Calu3 (cell line): ENCODE data around the gene RNF150. TPM values are rescaled to one million over a fixed set of nuclear protein-coding genes. Genes with fewer than 3 reads are reported as not detected.

Experiments
- BruUV-seq: library from RNA; stranded (reverse); fragments of 400-500 nt; replicated peaks from 2 replicates; lab custom pipeline; 2021; lab: Mats Ljungman, UMichigan
- CTCF ChIA-PET: fragments of 300-600 bp; sonication (Branson Sonifier 250); formaldehyde crosslinking; loops from one replicate; lab custom pipeline; 2022; ENCODE audit warnings: antibody characterized with exemption; lab: Charles Lee
- DNase-seq: peaks from one replicate; pipeline ENCODE4 v3.0.0; 2022
- H3K27ac Mint-ChIP-seq: one replicate; pipeline ENCODE4 v1.8.0; 2022; ENCODE audit warnings: mixed read lengths; ENCODE audit not compliant: unreplicated experiment
- H3K27me3 Mint-ChIP-seq: one replicate; pipeline ENCODE4 v1.8.0; 2022; ENCODE audit warnings: mixed read lengths; ENCODE audit not compliant: unreplicated experiment
- H3K36me3 Mint-ChIP-seq: one replicate; pipeline ENCODE4 v1.8.0; 2022; ENCODE audit warnings: mild to moderate bottlenecking, moderate library complexity, mixed read lengths; ENCODE audit not compliant: insufficient read depth, unreplicated experiment
- H3K4me1 Mint-ChIP-seq: one replicate; pipeline ENCODE4 v1.8.0; 2022; ENCODE audit warnings: mild to moderate bottlenecking, low read depth, mixed read lengths; ENCODE audit not compliant: unreplicated experiment
- H3K4me3 Mint-ChIP-seq: one replicate; pipeline ENCODE4 v1.8.0; 2022; ENCODE audit warnings: mild to moderate bottlenecking, low read depth, moderate library complexity, mixed read lengths; ENCODE audit not compliant: unreplicated experiment
- H3K9me3 Mint-ChIP-seq: one replicate; pipeline ENCODE4 v1.8.0; 2022; ENCODE audit warnings: low read depth, mixed read lengths; ENCODE audit not compliant: unreplicated experiment
- CTCF ChIP-seq: fragments of 200-600 bp; IDR thresholded peaks from one replicate; pipeline ENCODE4 v1.8.0; 2022; ENCODE audit warnings: antibody characterized with exemption; ENCODE audit not compliant: unreplicated experiment
- intact Hi-C: fragments of 100-400 bp; cut with micrococcal nuclease; formaldehyde crosslinking; loops from one replicate; pipeline ENCODE4 v1.10.0; 2022; ENCODE audit not compliant: unreplicated experiment
- total RNA-seq: library from RNA; stranded (reverse); gene quantifications from 2 replicates; pipeline ENCODE4 v1.2.3, GENCODE V29; 2022

RNF150 gene
- total RNA-seq, 1 experiment from 2014 or later: 0.14 TPM

GRCh38 chr4:140993370-140993769 lies 139.9 kb downstream of the RNF150 start:
- H3K4me3 Mint-ChIP-seq: no peak overlapping the region
- no peaks in the 10 kb centered on the region for H3K4me1 Mint-ChIP-seq
- peaks cover 14% of the 10 kb centered on the region for H3K27me3 Mint-ChIP-seq
- no peaks in the 10 kb centered on the region for H3K9me3 Mint-ChIP-seq
- CTCF ChIA-PET: no interaction called here
- no peak overlapping the region for H3K27ac Mint-ChIP-seq
- TF ChIP-seq CTCF: no peak
- intact Hi-C loops: no loop called here
- DNase-seq: no peak
- no TSS peak for BruUV-seq
- no peaks in the 10 kb centered on the region for H3K36me3 Mint-ChIP-seq

- no peaks in the 10 kb centered on the region for H3K9me3 Mint-ChIP-seq
- H3K4me1 Mint-ChIP-seq: no peaks in the 10 kb centered on the region
- no peak for DNase-seq
- TF ChIP-seq CTCF: no peak
- BruUV-seq: no TSS peak
- intact Hi-C loops: no loop called here
- no peak overlapping the region for H3K4me3 Mint-ChIP-seq
- H3K36me3 Mint-ChIP-seq: no peaks in the 10 kb centered on the region
- H3K27ac Mint-ChIP-seq: no peak overlapping the region
- H3K27me3 Mint-ChIP-seq: no peaks in the 10 kb centered on the region
- CTCF ChIA-PET: no interaction called here
Measured at GRCh38 chr4:140989944-140990343, 143.3 kb downstream of the RNF150 start.

- no peaks in the 10 kb centered on the region for H3K36me3 Mint-ChIP-seq
- TF ChIP-seq CTCF: no peak
- no peaks in the 10 kb centered on the region for H3K4me1 Mint-ChIP-seq
- H3K27ac Mint-ChIP-seq: no peak overlapping the region
- intact Hi-C loops: no loop called here
- no peaks in the 10 kb centered on the region for H3K27me3 Mint-ChIP-seq
- CTCF ChIA-PET: no interaction called here
- no TSS peak for BruUV-seq
- no peak for DNase-seq
- H3K9me3 Mint-ChIP-seq: no peaks in the 10 kb centered on the region
- no peak overlapping the region for H3K4me3 Mint-ChIP-seq
Measured at GRCh38 chr4:140986045-140986444, 147.2 kb downstream of the RNF150 start.

GRCh38 chr4:140982613-140983340 lies 150.5 kb downstream of the RNF150 start:
- BruUV-seq: no TSS peak
- Mint-ChIP-seq H3K4me1 (no peaks in the 10 kb centered on the region), H3K27ac (no peak overlapping the region), H3K9me3 (no peaks in the 10 kb centered on the region), H3K36me3 (no peaks in the 10 kb centered on the region), H3K27me3 (no peaks in the 10 kb centered on the region), H3K4me3 (no peak overlapping the region)
- no peak for DNase-seq
- no peak for TF ChIP-seq CTCF
- intact Hi-C loops: no loop called here
- CTCF ChIA-PET: interaction anchor here (0.6 kb wide), 1 partner anchor 13 kb away, joined by 5 read pairs; no protein-coding TSS in a partner anchor
